Neural cell (in vitro differentiated cells): ENCODE data around the gene MFRP. TPM values are rescaled to one million over a fixed set of nuclear protein-coding genes. Genes with fewer than 3 reads are reported as not detected.

Experiments used
- H2AFZ ChIP-seq: fragments of 200-600, 300-800 bp; sonication (generic), shearing (Covaris generic); 2 replicates; pipeline ENCODE4 v1.6.0; 2014; ENCODE audit warnings: low read depth, mild to moderate bottlenecking, antibody characterized with exemption, low read length, moderate library complexity
- H3F3A ChIP-seq: fragments of 200-600 bp; shearing (Covaris generic); 2 replicates; pipeline ENCODE4 v1.6.1; 2016; ENCODE audit warnings: mild to moderate bottlenecking, moderate library complexity, mixed read lengths, antibody characterized with exemption, low read length; ENCODE audit not compliant: insufficient read depth, poor library complexity, severe bottlenecking
- H3K27ac ChIP-seq: fragments of 200-600, 300-800 bp; sonication (generic), shearing (Covaris generic); 2 replicates; pipeline ENCODE4 v1.5.1; 2014; ENCODE audit warnings: mild to moderate bottlenecking, low read length, moderate library complexity
- H3K27me3 ChIP-seq: fragments of 300-800, 200-600 bp; sonication (generic), shearing (Covaris generic); 2 replicates; pipeline ENCODE4 v1.6.0; 2014; ENCODE audit warnings: mild to moderate bottlenecking, low read depth, low read length, moderate library complexity; ENCODE audit not compliant: insufficient read depth
- H3K36me3 ChIP-seq: fragments of 300-800, 200-600 bp; sonication (generic), shearing (Covaris generic); 2 replicates; pipeline ENCODE4 v1.5.1; 2014; ENCODE audit warnings: mild to moderate bottlenecking, antibody characterized with exemption, low read length, moderate library complexity; ENCODE audit not compliant: insufficient read depth
- H3K4me2 ChIP-seq: fragments of 300-800, 200-600 bp; sonication (generic), shearing (Covaris generic); 2 replicates; pipeline ENCODE4 v1.6.0; 2014; ENCODE audit warnings: mild to moderate bottlenecking, low read length
- H3K4me3 ChIP-seq: fragments of 300-800, 200-600 bp; sonication (generic), shearing (Covaris generic); 2 replicates; pipeline ENCODE4 v1.5.1; 2014; ENCODE audit warnings: mild to moderate bottlenecking, low read length, moderate library complexity
- H3K79me2 ChIP-seq: fragments of 200-600 bp; shearing (Covaris generic); replicated peaks from 2 replicates; pipeline ENCODE4 v1.6.0; 2014; ENCODE audit warnings: mild to moderate bottlenecking, low read length, moderate library complexity; ENCODE audit not compliant: insufficient read depth
- H3K9ac ChIP-seq: fragments of 300-800, 200-600 bp; sonication (generic), shearing (Covaris generic); 2 replicates; pipeline ENCODE4 v1.6.1; 2016; ENCODE audit warnings: mild to moderate bottlenecking, low read length, mixed read lengths
- H3K9me2 ChIP-seq: fragments of 200-600 bp; shearing (Covaris generic); 2 replicates; pipeline ENCODE4 v1.6.1; 2016; ENCODE audit warnings: mild to moderate bottlenecking, low read length, mixed read lengths; ENCODE audit not compliant: insufficient read depth
- H3K9me3 ChIP-seq: fragments of 200-600, 300-800 bp; sonication (generic), shearing (Covaris generic); 2 replicates; pipeline ENCODE4 v1.6.1; 2016; ENCODE audit warnings: mild to moderate bottlenecking, mixed run types, low read length, moderate library complexity, mixed read lengths
- H4K20me1 ChIP-seq: fragments of 200-600 bp; shearing (Covaris generic); 2 replicates; pipeline ENCODE4 v1.6.1; 2016; ENCODE audit warnings: mild to moderate bottlenecking, mixed run types; ENCODE audit not compliant: insufficient read depth
- CTCF ChIP-seq: fragments of 450-650 bp; IDR thresholded peaks from 2 replicates; pipeline ENCODE4 v1.5.1; 2014; ENCODE audit warnings: antibody characterized with exemption, mild to moderate bottlenecking, moderate library complexity; ENCODE audit not compliant: poor library complexity, severe bottlenecking
- EP300 ChIP-seq: fragments of 450-650 bp; conservative IDR thresholded peaks from 2 replicates; pipeline ENCODE4 v1.6.1; 2014; ENCODE audit warnings: antibody characterized with exemption, mild to moderate bottlenecking, moderate library complexity; ENCODE audit not compliant: poor library complexity, severe bottlenecking
- EZH2 ChIP-seq: fragments of 200-600, 300-800 bp; shearing (Covaris generic), sonication (generic); IDR thresholded peaks from 2 replicates; pipeline ENCODE4 v1.6.1; 2014; ENCODE audit warnings: antibody characterized with exemption, low read length, borderline replicate concordance, mild to moderate bottlenecking; ENCODE audit not compliant: insufficient read depth, poor library complexity, severe bottlenecking
- MXI1 ChIP-seq: fragments of 450-650 bp; conservative IDR thresholded peaks from 2 replicates; pipeline ENCODE4 v1.6.1; 2014; ENCODE audit warnings: antibody characterized with exemption, mild to moderate bottlenecking; ENCODE audit not compliant: poor library complexity, severe bottlenecking
- POLR2AphosphoS5 ChIP-seq: IDR thresholded peaks from 2 replicates; pipeline ENCODE4 v1.6.1; 2012
- RAD21 ChIP-seq: fragments of 450-650 bp; conservative IDR thresholded peaks from 2 replicates; pipeline ENCODE4 v1.6.1; 2014; ENCODE audit warnings: antibody characterized with exemption, mild to moderate bottlenecking, moderate library complexity
- REST ChIP-seq: IDR thresholded peaks from 2 replicates; pipeline ENCODE4 v1.6.1; 2012; ENCODE audit warnings: borderline replicate concordance
- SMC3 ChIP-seq: fragments of 450-650 bp; conservative IDR thresholded peaks from 2 replicates; pipeline ENCODE4 v1.6.1; 2014; ENCODE audit warnings: antibody characterized with exemption, mild to moderate bottlenecking, moderate library complexity; ENCODE audit not compliant: poor library complexity
- TAF1 ChIP-seq: IDR thresholded peaks from 2 replicates; pipeline ENCODE4 v1.6.1; 2012; ENCODE audit warnings: low read depth
- polyA plus RNA-seq: library from polyadenylated mRNA; depleted of rRNA; stranded (reverse); fragments of >200 nt; gene quantifications from 2 replicates; pipeline ENCODE4 v1.2.3, GENCODE V29; 2014

Gene MFRP
- polyA plus RNA-seq, 1 donor from 2014 or later, result not detected

GRCh38 chr11:119297938-119298337 lies 48.6 kb downstream of the MFRP start:
- peaks cover 5% of the 10 kb centered on the region for H3K36me3 ChIP-seq
- no peaks in the 10 kb centered on the region for H4K20me1 ChIP-seq
- no peaks in the 10 kb centered on the region for H3F3A ChIP-seq
- H3K27me3 ChIP-seq, result no peaks in the 10 kb centered on the region
- no peaks in the 10 kb centered on the region for H3K9me3 ChIP-seq
- no peak overlapping the region for H3K9ac ChIP-seq
- no peaks in the 10 kb centered on the region for H3K79me2 ChIP-seq
- no peak for TF ChIP-seq TAF1
- TF ChIP-seq CTCF, result no peak
- no peak for TF ChIP-seq SMC3
- TF ChIP-seq EZH2, result no peak
- TF ChIP-seq RAD21, result no peak
- no peak for TF ChIP-seq EP300
- TF ChIP-seq REST, result no peak
- no peak for TF ChIP-seq MXI1
- TF ChIP-seq POLR2AphosphoS5, result no peak
- H3K27ac ChIP-seq, result no peak overlapping the region
- no peak overlapping the region for H2AFZ ChIP-seq
- H3K9me2 ChIP-seq, result no peaks in the 10 kb centered on the region
- H3K4me2 ChIP-seq, result no peak overlapping the region
- no peak overlapping the region for H3K4me3 ChIP-seq

GRCh38 chr11:119295178-119295577 lies 51.3 kb downstream of the MFRP start:
- H4K20me1 ChIP-seq, result no peaks in the 10 kb centered on the region
- H3K9ac ChIP-seq, result no peak overlapping the region
- no peaks in the 10 kb centered on the region for H3K9me3 ChIP-seq
- no peaks in the 10 kb centered on the region for H3F3A ChIP-seq
- H3K27ac ChIP-seq, result no peak overlapping the region
- no peaks in the 10 kb centered on the region for H3K27me3 ChIP-seq
- H3K9me2 ChIP-seq, result no peaks in the 10 kb centered on the region
- no peak overlapping the region for H3K4me3 ChIP-seq
- no peak for TF ChIP-seq MXI1
- no peak for TF ChIP-seq RAD21
- no peak for TF ChIP-seq EP300
- TF ChIP-seq EZH2, result no peak
- no peak for TF ChIP-seq POLR2AphosphoS5
- TF ChIP-seq SMC3, result no peak
- TF ChIP-seq CTCF, result no peak
- TF ChIP-seq TAF1, result no peak
- no peak for TF ChIP-seq REST
- no peak overlapping the region for H2AFZ ChIP-seq
- H3K79me2 ChIP-seq, result no peaks in the 10 kb centered on the region
- H3K36me3 ChIP-seq, result no peaks in the 10 kb centered on the region
- H3K4me2 ChIP-seq, result no peak overlapping the region
